KMS-11 (cell line): ENCODE data around the gene FBXO44.
"Not testable (repeated sequence)": the region's sequence is repeated elsewhere in the genome, so short reads cannot be mapped to it uniquely, and the experiment has no call there.

ENCODE experiments used
- H2AFZ ChIP-seq: fragments of 200-600 bp; sonication (generic); 2 replicates; pipeline ENCODE4 v1.6.1; 2016; ENCODE audit warnings: antibody characterized with exemption, mixed run types, low read depth
- H3K27ac ChIP-seq: fragments of 200-600 bp; sonication (generic); 2 replicates; pipeline ENCODE4 v1.6.1; 2016; ENCODE audit warnings: mild to moderate bottlenecking, mixed run types
- H3K27me3 ChIP-seq: fragments of 200-600 bp; sonication (generic); 2 replicates; pipeline ENCODE4 v1.6.1; 2017; ENCODE audit warnings: mild to moderate bottlenecking, low read depth, mixed run types, moderate library complexity; ENCODE audit not compliant: insufficient read depth
- H3K36me3 ChIP-seq: fragments of 200-600 bp; sonication (generic); 2 replicates; pipeline ENCODE4 v1.6.1; 2017; ENCODE audit warnings: mild to moderate bottlenecking, mixed run types; ENCODE audit not compliant: insufficient read depth
- H3K4me1 ChIP-seq: fragments of 200-600 bp; sonication (generic); 2 replicates; pipeline ENCODE4 v1.6.1; 2016; ENCODE audit warnings: mild to moderate bottlenecking, low read depth, mixed run types; ENCODE audit not compliant: poor library complexity, severe bottlenecking
- H3K4me2 ChIP-seq: fragments of 200-600 bp; sonication (generic); 2 replicates; pipeline ENCODE4 v1.7.0; 2016; ENCODE audit warnings: mild to moderate bottlenecking, mixed run types
- H3K4me3 ChIP-seq: fragments of 200-600 bp; sonication (generic); IDR thresholded peaks from 2 replicates; pipeline ENCODE4 v1.6.1; 2017; ENCODE audit warnings: low read depth, low read length, mixed read lengths; ENCODE audit not compliant: insufficient read depth
- H3K79me2 ChIP-seq: fragments of 200-600 bp; sonication (generic); 2 replicates; pipeline ENCODE4 v1.6.1; 2016; ENCODE audit warnings: low read depth, mixed run types; ENCODE audit not compliant: insufficient read depth
- H3K9ac ChIP-seq: fragments of 200-600 bp; sonication (generic); 2 replicates; pipeline ENCODE4 v1.6.1; 2016; ENCODE audit warnings: mild to moderate bottlenecking, mixed run types
- H4K20me1 ChIP-seq: fragments of 200-600 bp; sonication (generic); 2 replicates; pipeline ENCODE4 v1.6.1; 2016; ENCODE audit warnings: mild to moderate bottlenecking, mixed run types; ENCODE audit not compliant: insufficient read depth
- TF ChIP-seq, protein P1 (sequence below): fragments of 200-600 bp; sonication (generic); conservative IDR thresholded peaks from 2 replicates; pipeline ENCODE4 v1.6.1; 2017; ENCODE audit warnings: low read depth, mild to moderate bottlenecking, antibody characterized with exemption, low read length, moderate library complexity, mixed read lengths

The FBXO44 gene, protein sequence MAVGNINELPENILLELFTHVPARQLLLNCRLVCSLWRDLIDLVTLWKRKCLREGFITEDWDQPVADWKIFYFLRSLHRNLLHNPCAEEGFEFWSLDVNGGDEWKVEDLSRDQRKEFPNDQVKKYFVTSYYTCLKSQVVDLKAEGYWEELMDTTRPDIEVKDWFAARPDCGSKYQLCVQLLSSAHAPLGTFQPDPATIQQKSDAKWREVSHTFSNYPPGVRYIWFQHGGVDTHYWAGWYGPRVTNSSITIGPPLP

DNA sequence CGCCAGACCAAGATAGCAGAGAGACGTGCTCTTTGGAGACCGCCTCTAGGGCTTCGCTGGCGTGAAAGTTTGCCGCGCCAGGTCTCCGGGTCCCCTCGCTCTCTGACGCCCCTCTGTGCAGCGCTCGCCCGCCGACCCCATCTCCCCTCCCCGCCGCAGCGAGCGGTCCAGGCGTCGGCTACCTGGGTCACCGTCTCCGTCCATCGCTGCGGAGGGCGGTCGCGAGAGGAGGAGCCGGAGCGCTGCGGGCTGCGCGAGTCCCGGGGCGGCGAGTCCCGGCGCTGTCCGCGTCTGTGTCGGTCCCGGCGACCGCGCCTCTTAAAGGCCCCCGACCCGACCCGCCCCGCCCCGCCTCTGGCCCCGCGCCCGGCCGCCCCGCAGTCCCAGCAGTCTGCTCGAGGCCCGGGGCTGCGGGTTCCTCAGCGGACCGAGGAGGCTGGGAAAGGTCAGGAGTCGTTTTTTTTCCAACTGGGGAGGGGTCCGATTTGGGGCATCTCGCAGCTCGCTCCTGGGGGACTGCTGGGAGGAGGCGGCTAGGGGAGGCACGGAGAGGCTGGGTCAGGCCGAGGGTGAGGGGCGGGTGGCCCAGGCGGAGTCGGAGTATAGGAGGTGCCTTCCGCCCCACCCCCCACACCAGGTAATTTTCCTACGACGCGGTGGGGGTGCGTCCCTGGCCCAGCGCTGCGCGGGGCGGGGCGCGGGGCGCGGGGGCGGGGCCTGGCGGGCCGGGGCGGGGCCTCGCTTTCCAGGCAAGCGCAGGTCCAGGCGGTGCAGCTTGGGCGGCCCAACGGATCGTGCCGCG is at the start of gene FBXO44, which contains the start of gene FBXO2:
FBXO44 (plus strand) TSS at position 741 of the 802 bp plus-strand sequence. CDS start 959 bp downstream, outside the sequence.
FBXO2 (minus strand) TSS at position 293 of the 802 bp plus-strand sequence; CDS start at position 204, 89 bp downstream.
- no peaks in the 10 kb centered on the region for H3K27me3 ChIP-seq

DNA sequence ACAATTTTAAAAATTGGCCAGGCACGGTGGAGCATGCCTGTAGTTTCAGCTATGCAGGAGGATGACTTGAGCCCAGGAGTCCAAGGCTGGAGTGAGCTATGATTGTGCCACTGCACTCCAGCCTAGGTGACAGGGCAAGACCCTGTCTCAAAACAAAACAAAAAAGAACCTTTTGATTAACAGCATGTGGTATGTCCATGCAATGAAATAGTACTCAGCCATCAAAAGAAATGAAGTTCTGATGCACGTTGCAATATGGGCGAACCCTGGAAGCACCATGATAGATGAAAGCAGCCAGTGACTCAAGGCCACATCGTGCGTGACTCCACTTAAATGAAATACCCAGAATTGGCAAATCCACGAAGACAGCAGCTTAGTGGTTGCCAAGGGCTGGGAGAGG is 47.9 kb upstream of the FBXO44 start:
- TF ChIP-seq, protein P1, sequence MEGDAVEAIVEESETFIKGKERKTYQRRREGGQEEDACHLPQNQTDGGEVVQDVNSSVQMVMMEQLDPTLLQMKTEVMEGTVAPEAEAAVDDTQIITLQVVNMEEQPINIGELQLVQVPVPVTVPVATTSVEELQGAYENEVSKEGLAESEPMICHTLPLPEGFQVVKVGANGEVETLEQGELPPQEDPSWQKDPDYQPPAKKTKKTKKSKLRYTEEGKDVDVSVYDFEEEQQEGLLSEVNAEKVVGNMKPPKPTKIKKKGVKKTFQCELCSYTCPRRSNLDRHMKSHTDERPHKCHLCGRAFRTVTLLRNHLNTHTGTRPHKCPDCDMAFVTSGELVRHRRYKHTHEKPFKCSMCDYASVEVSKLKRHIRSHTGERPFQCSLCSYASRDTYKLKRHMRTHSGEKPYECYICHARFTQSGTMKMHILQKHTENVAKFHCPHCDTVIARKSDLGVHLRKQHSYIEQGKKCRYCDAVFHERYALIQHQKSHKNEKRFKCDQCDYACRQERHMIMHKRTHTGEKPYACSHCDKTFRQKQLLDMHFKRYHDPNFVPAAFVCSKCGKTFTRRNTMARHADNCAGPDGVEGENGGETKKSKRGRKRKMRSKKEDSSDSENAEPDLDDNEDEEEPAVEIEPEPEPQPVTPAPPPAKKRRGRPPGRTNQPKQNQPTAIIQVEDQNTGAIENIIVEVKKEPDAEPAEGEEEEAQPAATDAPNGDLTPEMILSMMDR, result no peak
- no peaks in the 10 kb centered on the region for H3K79me2 ChIP-seq
- no peaks in the 10 kb centered on the region for H4K20me1 ChIP-seq
- H2AFZ ChIP-seq, result no peak overlapping the region
- H3K4me3 ChIP-seq, result no peak overlapping the region
- H3K27me3 ChIP-seq, result peaks cover 4% of the 10 kb centered on the region; the same call in 1 of the 2 replicates
- H3K27ac ChIP-seq, result no peak overlapping the region
- no peak overlapping the region for H3K4me2 ChIP-seq
- H3K36me3 ChIP-seq, result no peaks in the 10 kb centered on the region
- H3K9ac ChIP-seq, result no peak overlapping the region
- H3K4me1 ChIP-seq, result no peaks in the 10 kb centered on the region

More for the DNA sequence above, at the start of gene FBXO44, which contains the start of gene FBXO2:
- Histone ChIP-seq H4K20me1 (no peaks in the 10 kb centered on the region), H3K4me1 (peaks cover 8% of the 10 kb centered on the region), H3K4me3 (no peak within 1 kb of the TSS), H3K4me2 (peak within 1 kb of the TSS; percentile 29; the same call in 1 of the 2 replicates), H3K79me2 (no peaks in the 10 kb centered on the region), H3K27ac (no peak within 1 kb of the TSS), H3K36me3 (no peaks in the 10 kb centered on the region), H3K9ac (no peak within 1 kb of the TSS), H2AFZ (peak within 1 kb of the TSS; percentile 38; the same call in 1 of the 2 replicates)
- TF ChIP-seq, protein P1, result no peak

DNA sequence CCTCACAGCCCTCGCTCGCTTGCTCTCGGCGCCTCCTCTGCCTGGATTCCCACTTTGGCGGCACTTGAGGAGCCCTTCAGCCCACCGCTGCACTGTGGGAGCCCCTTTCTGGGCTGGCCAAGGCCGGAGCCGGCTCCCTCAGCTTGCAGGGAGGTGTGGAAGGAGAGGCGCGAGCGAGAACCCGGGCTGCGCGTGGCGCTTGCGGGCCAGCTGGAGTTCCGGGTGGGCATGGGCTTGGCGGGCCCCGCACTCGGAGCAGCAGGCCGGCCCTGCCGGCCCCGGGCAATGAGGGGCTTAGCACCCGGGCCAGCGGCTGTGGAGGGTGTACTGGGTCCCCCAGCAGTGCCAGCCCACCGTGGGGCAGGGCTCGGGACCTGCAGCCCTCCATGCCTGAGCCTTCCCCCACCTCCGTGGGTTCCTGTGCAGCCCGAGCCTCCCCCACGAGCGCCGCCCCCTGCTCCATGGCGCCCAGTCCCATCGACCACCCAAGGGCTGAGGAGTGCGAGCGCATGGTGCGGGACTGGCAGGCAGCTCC is 46.0 kb upstream of the FBXO44 start:
- H3K27ac ChIP-seq, H4K20me1 ChIP-seq, H3K27me3 ChIP-seq: not testable (repeated sequence)

DNA sequence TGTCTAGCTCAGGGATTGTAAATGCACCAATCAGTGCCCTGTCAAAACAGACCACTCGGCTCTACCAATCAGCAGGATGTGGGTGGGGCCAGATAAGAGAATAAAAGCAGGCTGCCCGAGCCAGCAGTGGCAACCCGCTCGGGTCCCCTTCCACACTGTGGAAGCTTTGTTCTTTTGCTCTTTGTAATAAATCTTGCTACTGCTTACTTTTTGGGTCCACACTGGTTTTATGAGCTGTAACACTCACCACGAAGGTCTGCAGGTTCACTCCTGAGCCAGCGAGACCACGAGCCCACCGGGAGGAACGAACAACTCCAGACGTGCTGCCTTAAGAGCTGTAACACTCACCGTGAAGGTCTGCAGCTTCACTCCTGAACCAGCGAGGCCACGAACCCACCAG is 45.3 kb upstream of the FBXO44 start:
- not testable (repeated sequence) for H3K4me3 ChIP-seq, H3K27ac ChIP-seq, H3K36me3 ChIP-seq, H3K79me2 ChIP-seq, H4K20me1 ChIP-seq, H2AFZ ChIP-seq, H3K9ac ChIP-seq, H3K4me1 ChIP-seq, H3K4me2 ChIP-seq, H3K27me3 ChIP-seq

More for the DNA sequence above, 46.0 kb upstream of the FBXO44 start:
- H3K79me2 ChIP-seq, H3K9ac ChIP-seq, H3K4me3 ChIP-seq, H3K4me1 ChIP-seq, H3K36me3 ChIP-seq, H2AFZ ChIP-seq, H3K4me2 ChIP-seq: not testable (repeated sequence)

DNA sequence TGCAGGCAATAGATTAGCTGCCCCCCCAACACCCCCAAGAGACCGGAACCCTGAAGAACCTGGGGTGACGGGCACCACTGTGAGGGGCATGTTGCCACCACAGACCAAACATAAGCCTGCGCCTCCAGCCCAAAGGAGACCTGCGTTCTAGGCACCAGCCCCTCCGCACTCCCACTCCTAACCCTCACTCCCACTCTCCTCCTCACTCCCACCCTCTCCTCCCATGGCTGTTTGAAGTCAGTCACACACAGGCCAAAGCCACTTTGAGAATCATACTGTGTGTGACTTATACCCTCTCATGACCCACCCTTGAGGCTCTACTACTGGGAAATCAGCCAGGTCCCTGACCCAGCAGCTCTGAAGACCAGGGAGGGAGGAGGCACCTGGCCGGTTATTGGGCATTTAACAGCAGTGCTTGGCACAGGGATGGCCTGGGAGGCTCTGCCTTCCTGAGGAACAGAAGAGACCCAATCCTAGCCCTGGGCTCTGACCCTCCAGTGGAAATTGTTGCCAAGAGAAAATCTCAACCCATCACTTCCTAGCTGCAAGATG is 44.0 kb upstream of the FBXO44 start:
- Histone ChIP-seq H3K4me2 (no peak overlapping the region), H3K4me1 (no peaks in the 10 kb centered on the region), H2AFZ (no peak overlapping the region), H4K20me1 (no peaks in the 10 kb centered on the region), H3K27ac (no peak overlapping the region), H3K27me3 (peaks cover 19% of the 10 kb centered on the region; the same call in 1 of the 2 replicates), H3K9ac (no peak overlapping the region), H3K4me3 (no peak overlapping the region), H3K36me3 (no peaks in the 10 kb centered on the region), H3K79me2 (no peaks in the 10 kb centered on the region)
- TF ChIP-seq, protein P1, result no peak
